ENCODE measurements around the gene INSR.
A peak's percentile ranks its signal among the peaks of the same experiment; 100 is the strongest.

Gene INSR

GRCh38 chr19:7140137-7140536 is 154.1 kb downstream of the INSR start:
- no peak for DNase-seq (ENCODE audit: low spot score)

- no peak for DNase-seq (ENCODE audit: low spot score)
These were observed 155.1 kb downstream of the INSR start for GRCh38 chr19:7139095-7139494.

- DNase-seq (ENCODE audit: low spot score) = no peak
These were observed 155.8 kb downstream of the INSR start for GRCh38 chr19:7138402-7138801.

DNA sequence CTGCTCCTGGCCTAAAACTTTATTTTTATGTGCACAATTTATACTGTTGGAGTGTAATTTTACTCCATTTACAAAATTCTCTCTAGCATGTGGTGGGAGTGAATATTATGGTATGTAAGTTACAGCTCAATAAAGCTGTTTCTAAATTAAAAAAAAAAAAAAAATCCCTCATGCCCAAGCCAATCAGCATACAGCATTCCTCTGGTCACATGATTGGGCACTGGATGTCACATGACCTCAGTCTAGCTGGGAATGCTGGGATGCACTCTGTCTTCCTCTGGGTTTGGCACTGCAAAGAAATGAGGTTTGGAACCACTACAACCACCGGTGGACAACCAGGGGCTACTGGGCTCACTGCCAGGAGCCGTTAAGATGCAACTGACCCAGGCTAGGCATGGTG is 157.1 kb downstream of the INSR start:
- DNase-seq (ENCODE audit: low spot score) = no peak

GRCh38 chr19:7132054-7132453 is 162.2 kb downstream of the INSR start:
- no peak for DNase-seq (ENCODE audit: low spot score)

GRCh38 chr19:7130043-7130442 is 164.2 kb downstream of the INSR start:
- no peak for DNase-seq (ENCODE audit: low spot score)

DNA sequence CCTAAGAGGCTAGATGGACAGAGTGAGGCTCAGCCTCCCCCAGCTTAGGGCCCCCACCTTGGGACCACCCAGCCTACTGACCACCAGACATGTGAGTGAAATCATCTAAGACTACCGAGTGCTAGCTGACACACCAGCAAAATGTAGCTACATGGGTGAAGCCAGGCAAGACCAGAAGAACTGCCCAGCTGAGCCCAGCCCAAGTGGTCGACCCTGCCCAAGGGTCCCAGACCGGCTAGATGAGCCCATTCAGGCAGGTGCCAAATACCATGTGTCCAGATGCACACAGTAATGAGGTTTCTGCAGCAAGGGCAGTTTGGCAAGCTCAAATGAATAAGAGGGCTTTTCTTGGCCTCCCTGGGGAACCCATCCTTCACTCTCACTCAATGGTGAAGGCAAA is 168.1 kb downstream of the INSR start:
- DNase-seq (ENCODE audit: low spot score) = no peak

GRCh38 chr19:7125221-7125620 is 169.0 kb downstream of the INSR start:
- DNase-seq (ENCODE audit: low spot score) = no peak

GRCh38 chr19:7124782-7125181 is 169.4 kb downstream of the INSR start:
- DNase-seq (ENCODE audit: low spot score) = no peak

- no peak for DNase-seq (ENCODE audit: low spot score)
These were observed 171.5 kb downstream of the INSR start for GRCh38 chr19:7122701-7123100.

- no peak for DNase-seq (ENCODE audit: low spot score)
These were observed 173.7 kb downstream of the INSR start for GRCh38 chr19:7120499-7120898.

DNA sequence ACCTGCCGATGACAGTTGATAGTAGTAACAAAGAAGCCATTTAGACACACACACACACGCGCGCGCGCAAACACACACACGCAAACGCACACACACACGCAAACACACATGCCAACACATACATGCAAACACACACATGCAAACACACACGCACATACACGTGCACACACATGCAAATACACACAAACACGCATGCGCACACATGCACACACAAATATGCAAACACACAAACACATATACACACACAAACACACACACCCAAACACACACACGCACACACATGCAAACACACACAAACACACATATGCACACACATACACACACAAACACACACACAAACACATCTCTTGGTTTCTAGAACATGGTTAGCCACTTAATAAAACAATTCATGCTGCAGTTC is 174.6 kb downstream of the INSR start:
- no peak for DNase-seq (ENCODE audit: low spot score)

DNA sequence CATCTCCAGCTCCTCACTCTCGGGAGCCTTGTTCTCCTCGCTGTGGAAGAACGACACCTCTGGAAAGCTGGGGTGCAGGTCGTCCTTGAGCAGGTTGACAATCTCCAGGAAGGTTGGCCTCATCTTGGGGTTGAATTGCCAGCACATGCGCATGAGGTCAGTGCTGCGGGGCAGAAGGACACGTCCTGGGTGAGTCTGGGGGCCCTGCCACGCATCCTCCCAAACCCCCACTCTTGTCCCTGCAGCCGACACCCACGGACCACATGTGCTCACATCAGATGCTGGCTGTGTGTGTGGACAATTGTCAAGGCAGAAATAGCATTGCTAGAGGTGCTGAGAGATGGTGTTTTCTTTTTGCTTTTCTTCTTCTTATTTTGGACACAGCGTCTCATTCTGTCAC is 177.0 kb downstream of the INSR start:
- DNase-seq (ENCODE audit: low spot score) = no peak

- DNase-seq (ENCODE audit: low spot score) = no peak
These were observed 178.5 kb downstream of the INSR start for GRCh38 chr19:7115721-7116120.

DNA sequence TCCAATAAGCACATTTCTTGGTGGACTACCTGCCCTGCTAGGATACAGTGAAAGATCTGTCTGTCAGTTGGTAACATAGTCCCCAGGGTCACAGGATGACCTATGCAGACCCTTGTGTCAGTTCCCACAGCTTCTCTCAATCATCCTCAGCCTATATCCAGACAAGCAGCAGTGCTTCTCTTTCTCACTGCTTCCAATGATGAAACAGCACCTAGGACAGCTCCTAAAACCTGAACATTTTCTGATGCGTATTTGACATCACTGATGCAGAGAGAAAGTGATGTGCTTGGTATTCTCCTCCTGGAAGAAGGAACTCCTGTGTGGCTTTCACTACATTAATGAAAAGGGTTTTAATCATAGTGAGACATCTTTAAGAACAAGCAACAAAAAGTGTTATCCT is 181.0 kb downstream of the INSR start:
- no peak for DNase-seq (ENCODE audit: low spot score)

DNA sequence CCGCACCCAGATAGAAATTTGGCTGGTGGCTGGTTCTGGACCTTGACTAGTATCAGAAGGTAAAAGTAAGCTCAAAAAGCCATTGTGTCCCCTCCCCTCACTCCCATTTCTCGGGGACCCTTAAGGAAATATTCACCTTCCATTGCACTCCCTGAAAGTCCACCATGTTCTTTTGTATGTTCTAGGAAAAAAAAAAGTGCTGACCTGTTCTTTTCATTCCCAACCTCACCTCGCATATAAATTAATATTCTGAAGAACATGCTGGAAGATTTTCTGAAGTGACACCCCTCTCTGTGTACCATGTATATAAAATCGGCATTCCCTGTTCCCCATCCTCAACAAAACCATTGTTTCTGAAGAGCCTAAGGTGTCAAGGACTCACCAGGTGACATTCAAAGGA is 181.5 kb downstream of the INSR start:
- no peak for DNase-seq (ENCODE audit: low spot score)

DNA sequence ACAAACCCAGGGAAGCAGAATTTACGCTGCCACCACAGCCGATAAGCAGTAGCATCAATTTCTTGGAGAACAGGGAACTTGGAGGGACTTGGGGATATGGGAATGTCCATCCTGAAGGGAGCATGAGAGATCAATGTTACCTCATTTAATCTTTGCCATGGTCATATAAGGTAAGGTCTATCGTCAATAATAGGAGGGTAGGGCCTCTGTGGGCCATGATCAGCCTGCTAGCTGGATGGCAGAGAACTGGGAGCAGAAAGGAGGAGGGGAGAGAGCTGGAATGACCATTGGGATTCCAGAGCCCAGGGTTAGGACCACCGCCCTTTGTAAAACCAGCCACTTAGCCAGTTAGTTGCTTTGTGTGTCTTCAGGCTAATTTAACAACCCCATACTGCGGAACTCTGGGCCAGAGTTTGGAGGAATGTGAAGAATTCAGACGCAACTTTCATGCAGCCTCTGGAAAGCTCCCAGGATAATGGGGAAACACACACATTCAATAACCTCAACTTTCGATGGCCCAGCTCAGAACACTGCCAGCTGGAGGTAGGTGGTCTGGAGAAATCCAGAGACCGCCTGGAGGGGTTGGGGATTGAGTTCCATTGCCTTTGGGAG is 184.4 kb downstream of the INSR start:
- peak; percentile 23 for DNase-seq (ENCODE audit: low spot score)

GRCh38 chr19:7106711-7107657 is 187.2 kb downstream of the INSR start:
- DNase-seq (ENCODE audit: low spot score) = no peak

DNA sequence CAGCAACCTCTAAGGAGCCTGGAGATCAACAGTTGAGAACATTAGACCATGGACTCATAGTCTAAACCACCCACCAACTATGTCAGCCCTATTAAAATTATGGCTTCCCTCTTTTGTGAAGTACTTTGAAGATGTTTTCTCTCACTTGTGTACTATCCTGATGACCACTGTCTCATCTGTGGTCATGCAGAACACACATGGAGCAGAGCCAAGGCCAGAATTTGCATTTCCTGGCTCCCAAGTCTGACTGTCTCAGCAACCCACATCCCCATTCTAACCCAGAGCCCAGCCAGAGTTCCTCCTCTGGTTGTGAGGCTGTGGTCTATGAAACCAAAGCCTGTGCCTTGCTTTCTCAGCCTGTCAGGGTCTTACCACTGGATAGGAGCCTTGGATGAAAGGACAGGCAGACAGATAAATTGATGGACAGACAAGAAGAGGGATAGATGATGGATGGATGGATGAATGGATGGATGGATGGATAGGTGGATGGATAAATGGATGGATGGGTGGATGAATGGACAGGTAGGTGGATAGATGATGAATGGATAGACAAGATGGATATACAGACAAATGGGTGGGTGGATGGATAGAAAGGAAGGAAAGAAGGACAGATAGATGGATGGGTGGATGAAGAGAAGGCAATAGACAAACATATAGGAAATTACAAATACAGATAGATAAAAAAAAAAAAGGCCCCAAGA is 189.3 kb downstream of the INSR start:
- DNase-seq (ENCODE audit: low spot score) = no peak

DNA sequence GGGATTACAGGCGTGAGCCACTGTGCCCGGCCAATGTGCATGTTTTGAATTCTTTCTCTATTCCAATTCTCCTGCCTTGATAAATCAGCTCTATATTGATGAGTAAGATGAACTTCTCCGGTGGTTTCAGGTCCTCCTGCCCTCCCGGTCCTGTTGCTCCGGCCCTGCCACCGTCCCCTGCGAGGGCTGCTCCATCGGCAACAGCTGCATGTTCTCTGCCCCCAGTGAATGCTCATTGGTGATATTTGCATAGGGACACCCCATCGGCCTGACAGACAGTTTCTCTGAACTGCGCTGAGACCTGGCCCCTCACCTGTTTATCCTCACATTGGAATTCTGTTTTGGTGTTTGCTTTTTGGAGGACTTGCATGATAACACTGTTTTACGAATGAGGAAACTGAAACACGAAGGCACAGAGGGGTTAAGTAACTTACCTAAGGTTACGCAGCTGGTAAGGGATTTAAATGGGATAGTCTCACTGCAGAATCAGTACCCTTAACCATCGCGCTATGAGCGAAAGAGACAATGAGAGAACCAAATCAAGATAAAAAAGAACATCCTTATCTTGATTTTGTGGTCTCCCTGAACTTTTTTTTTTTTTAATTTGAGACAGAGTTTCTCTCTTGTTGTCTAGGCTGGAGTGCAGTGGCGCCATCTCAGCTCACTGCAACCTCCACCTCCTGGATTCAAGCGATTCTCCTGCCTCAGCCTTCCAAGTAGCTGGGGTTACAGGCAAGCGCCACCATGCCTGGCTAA is 192.5 kb downstream of the INSR start:
- no peak for DNase-seq (ENCODE audit: low spot score)

- DNase-seq (ENCODE audit: low spot score) = no peak
These were observed 194.7 kb downstream of the INSR start for GRCh38 chr19:7099597-7099921.
